Neural progenitor cell (in vitro differentiated cells): ENCODE measurements around the gene STAT4.

Experiments used
- EZH2 ChIP-seq: fragments of 200-600 bp; sonication (generic); IDR thresholded peaks from 2 replicates; pipeline ENCODE4 v1.6.1; 2017; ENCODE audit warnings: antibody characterized with exemption, mild to moderate bottlenecking, moderate library complexity
- EZH2phosphoT487 ChIP-seq: fragments of 200-600 bp; sonication (generic); IDR thresholded peaks from 2 replicates; pipeline ENCODE4 v1.6.1; 2017; ENCODE audit warnings: antibody characterized with exemption
- TF ChIP-seq, protein P1 (sequence below): fragments of 200-600 bp; sonication (generic); IDR thresholded peaks from 2 replicates; pipeline ENCODE4 v1.5.1; 2017; ENCODE audit warnings: antibody characterized with exemption, mild to moderate bottlenecking

DNA sequence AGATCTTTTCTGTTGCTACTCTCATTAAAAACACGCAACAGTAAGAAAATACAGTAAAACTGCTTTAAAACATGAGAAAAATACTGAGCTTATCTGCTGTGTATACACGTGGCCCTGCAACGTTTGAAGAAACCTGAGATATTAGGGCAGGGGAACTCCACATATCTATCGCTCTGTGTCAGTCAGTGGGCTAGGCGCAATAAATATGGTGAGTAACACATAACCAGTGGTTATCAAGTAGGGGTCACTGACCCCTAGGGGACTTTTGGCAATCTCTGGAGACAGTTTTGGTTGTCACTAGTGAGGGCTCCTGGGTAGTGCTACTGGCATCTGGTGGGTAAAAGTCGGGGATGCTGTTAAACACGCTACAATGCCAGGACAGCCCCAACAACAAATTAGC lies 151.7 kb downstream of the STAT4 start:
- TF ChIP-seq, protein P1, sequence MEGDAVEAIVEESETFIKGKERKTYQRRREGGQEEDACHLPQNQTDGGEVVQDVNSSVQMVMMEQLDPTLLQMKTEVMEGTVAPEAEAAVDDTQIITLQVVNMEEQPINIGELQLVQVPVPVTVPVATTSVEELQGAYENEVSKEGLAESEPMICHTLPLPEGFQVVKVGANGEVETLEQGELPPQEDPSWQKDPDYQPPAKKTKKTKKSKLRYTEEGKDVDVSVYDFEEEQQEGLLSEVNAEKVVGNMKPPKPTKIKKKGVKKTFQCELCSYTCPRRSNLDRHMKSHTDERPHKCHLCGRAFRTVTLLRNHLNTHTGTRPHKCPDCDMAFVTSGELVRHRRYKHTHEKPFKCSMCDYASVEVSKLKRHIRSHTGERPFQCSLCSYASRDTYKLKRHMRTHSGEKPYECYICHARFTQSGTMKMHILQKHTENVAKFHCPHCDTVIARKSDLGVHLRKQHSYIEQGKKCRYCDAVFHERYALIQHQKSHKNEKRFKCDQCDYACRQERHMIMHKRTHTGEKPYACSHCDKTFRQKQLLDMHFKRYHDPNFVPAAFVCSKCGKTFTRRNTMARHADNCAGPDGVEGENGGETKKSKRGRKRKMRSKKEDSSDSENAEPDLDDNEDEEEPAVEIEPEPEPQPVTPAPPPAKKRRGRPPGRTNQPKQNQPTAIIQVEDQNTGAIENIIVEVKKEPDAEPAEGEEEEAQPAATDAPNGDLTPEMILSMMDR = no peak
- TF ChIP-seq EZH2 (no peak), EZH2phosphoT487 (no peak)
